GM10248 (cell line): Measurements from ENCODE around the gene SNX30.

Experiments used
- CTCF ChIA-PET: fragments of 300-600 bp; sonication (Branson Sonifier 250); formaldehyde crosslinking; extraction: SDS; loops from one replicate; lab custom pipeline; 2021; ENCODE audit warnings: antibody characterized with exemption; lab: Yijun Ruan, JAX
- POLR2A ChIA-PET: fragments of 350-650 bp; sonication (Branson Sonifier 250); formaldehyde crosslinking; extraction: SDS; loops from one replicate; lab custom pipeline; 2020; ENCODE audit warnings: antibody characterized with exemption; lab: Yijun Ruan, JAX
- DNase-seq: peaks from one replicate; pipeline ENCODE4 v3.0.0; 2012; ENCODE audit errors: extremely low spot score
- CTCF ChIP-seq: IDR thresholded peaks from 2 replicates; pipeline ENCODE4 v1.5.1; 2012; ENCODE audit warnings: mild to moderate bottlenecking, low read depth; ENCODE audit errors: extremely low read depth, missing control alignments, control extremely low read depth

Gene SNX30

DNA sequence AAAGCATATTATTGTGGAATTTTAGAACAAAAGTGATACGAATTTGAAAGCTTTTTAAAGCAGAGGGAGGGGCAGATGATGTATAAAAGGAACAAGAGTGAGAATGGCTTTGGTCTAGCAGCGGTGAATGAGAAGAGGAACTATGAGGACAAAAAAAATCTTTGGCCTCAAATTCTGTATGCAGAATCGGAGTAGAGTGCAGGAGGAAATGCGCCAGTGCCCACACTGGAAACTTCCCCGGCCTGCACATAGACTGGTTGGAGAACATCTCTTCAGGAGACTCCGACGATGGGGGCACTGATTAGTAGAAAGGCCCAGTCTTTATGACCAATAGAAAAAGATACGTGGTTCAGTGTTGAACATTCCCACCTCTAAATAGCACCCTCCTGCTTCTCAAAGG, 88.8 kb downstream of the SNX30 start:
- ChIA-PET CTCF (interaction anchor here (0.9 to 2.6 kb wide), 3 partner anchors 12 to 65 kb away, joined by 3 to 12 read pairs (median 4); no protein-coding TSS in a partner anchor), POLR2A (no interaction called here)
- no peak for TF ChIP-seq CTCF
- DNase-seq = no peak

DNA sequence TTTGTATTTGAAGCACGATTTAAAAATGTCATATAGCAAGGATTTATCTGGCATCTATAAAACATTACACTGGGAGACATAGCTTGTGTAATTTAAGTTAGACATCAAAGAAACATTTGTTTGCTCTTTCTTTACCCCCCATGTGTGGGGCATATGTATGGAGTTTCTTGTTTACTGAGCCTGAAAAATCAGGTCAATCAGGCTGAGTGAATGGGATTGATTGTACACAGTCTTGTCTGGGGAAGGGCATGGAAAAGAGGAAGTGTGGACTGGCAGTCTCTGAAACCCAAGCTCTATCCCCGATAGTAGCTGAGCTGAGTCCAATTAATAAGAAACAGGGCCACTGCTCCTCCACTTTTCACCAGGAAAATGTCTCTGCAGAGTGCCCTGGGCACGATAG, 90.7 kb downstream of the SNX30 start:
- ChIA-PET POLR2A (no interaction called here), CTCF (interaction anchor here (0.9 to 7.1 kb wide), 2 partner anchors 18 to 62 kb away, joined by 3 to 91 read pairs; no protein-coding TSS in a partner anchor)
- no peak for DNase-seq
- TF ChIP-seq CTCF = no peak

- ChIA-PET CTCF (interaction anchor here (1.3 to 7.1 kb wide), 7 partner anchors 7 to 60 kb away, joined by 4 to 91 read pairs (median 5); no protein-coding TSS in a partner anchor), POLR2A (no interaction called here)
- no peak for TF ChIP-seq CTCF
- no peak for DNase-seq
Measured at GRCh38 chr9:112842555-112842954, 92.0 kb downstream of the SNX30 start.

DNA sequence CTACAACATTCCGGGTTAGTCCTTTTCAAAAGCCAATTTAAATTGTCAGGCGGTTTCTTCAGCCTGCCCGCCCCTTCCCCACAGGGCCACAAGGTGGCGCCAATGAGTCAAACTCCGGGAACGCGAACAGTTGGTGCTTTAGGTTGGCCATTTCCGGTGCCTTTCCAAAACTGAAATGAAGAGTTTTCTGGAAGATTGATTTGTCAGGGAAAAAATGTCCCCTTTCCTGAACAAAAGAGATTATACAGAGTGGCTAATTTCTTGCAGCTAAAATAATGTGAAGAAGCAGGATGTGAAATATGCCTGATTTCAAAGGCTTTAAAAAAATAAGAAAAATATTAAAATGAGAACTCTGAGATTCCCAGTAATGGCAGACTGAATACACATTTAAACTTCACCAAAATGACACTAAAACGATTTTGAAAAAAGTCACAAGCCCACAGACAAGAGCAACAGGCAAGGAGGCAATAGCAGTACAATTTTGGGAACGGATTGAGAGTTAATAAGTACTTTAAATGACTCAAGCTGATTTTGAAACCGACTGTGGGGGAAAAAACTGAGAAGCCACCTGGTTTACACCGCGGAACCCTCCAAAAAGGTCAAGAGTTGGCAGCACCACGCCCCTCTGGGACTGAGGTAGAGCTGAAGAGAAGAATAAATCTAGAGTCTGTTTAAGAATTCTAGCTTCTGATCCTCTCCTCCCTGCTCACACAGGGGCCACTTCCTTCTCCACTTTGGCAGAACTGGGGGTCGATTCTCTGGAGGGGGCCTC, 94.4 kb downstream of the SNX30 start:
- CTCF ChIA-PET = interaction anchor here (0.6 to 7.1 kb wide), 19 partner anchors 9 to 732 kb away, joined by 3 to 91 read pairs (median 4); no protein-coding TSS in a partner anchor
- POLR2A ChIA-PET = no interaction called here
- peak; percentile 82 for DNase-seq
- peak; percentile 97 for TF ChIP-seq CTCF

GRCh38 chr9:112846528-112847488, 96.2 kb downstream of the SNX30 start:
- DNase-seq = no peak
- POLR2A ChIA-PET = no interaction called here
- CTCF ChIA-PET = interaction anchor here (1.2 to 7.1 kb wide), 5 partner anchors 7 to 56 kb away, joined by 3 to 91 read pairs (median 8); no protein-coding TSS in a partner anchor
- no peak for TF ChIP-seq CTCF
